Endometrial microvascular endothelial cells (primary cell): ENCODE measurements around the gene S1PR5. TPM values are rescaled to one million over a fixed set of nuclear protein-coding genes. Genes with fewer than 3 reads are reported as not detected.

Source experiments
- in situ Hi-C: cut with HindIII; loops from 2 replicates; pipeline ENCODE4 v1.10.0; 2017; ENCODE audit warnings: low sequenced_read_pairs, low pct_unique_long_range_greater_than_20kb; ENCODE audit errors: inconsistent ontology term
- total RNA-seq: library from RNA; depleted of rRNA; stranded (reverse); fragments of >200 nt; gene quantifications from one replicate; pipeline ENCODE4 v1.2.3, GENCODE V29; 2015; ENCODE audit errors: inconsistent ontology term

The S1PR5 gene
- total RNA-seq, 1 donor from 2014 or later = 2.0 TPM

DNA sequence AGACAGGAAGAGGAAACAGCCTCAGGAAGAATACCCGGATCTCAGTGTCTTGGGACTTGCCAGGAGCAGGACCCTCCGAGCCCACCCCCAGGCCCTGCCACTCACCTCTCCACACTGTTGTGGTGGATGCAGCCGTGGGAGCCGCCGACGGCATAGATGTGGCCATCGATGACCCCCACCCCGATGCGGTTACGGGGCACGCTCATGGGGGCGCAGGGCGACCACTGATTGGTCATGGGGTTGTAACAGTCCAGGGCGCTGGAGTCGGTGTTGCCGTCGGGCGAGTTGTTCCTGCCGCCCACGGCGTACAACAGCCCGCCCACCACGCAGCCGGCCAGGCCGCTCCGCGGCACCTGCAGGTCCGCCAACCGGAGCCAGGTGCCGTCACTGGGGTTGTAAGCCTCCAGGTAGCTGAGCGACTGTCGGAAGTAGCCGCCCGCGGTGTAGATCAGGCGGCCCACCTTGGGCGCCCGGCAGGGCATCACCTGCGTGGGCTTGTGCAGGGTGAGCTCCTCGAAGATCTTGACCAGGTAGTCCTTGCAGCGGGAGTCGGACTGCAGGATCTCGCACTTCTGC lies 25.7 kb downstream of the S1PR5 start:
- in situ Hi-C loops = no loop called here

DNA sequence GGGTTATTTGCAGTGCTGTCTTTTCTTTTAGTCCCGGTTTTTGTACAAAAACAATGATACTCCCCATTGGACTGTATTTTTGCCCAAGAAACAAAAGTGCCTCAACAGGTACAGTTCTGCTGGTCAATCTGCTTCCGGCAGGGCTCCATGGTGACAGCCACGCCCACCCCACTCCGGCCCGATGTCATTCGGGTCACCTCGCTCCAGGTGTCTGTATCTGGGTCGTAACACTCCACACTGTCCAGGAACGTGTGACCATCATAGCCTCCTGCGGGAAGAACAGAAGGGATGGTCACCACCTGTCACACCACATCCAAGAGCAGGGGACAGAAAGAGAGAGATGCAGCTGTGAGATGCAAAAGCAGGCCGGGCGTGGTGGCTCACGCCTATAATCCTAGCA lies 30.7 kb downstream of the S1PR5 start:
- in situ Hi-C loops = no loop called here

DNA sequence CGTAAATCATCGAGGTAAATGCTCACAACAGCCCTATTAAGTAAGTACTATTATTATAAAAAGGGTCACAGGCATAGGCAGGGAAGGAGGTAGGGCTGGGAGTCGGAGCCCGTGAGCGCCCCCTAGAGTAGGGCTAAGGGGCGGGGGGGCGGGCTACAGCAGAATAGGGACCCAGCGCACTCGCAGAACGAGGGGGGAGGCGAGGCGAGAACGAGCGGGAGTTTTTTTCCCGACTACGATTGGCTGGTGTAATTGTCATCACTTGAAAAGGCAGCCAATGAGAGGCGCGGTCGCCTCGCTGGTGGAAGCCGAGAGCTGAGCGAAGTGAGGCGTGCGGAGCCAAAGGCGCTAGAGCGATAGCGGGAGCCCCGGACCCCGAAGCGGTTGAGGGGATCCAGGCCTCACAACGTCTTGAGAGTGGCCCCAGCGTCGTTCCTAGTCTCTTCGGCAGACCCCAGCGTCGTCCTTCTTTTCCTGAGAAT lies 38.3 kb downstream of the S1PR5 start:
- in situ Hi-C loops = no loop called here

- in situ Hi-C loops = no loop called here
Measured at GRCh38 chr19:10478476-10478875, 38.8 kb downstream of the S1PR5 start.

- in situ Hi-C loops = no loop called here
Measured at GRCh38 chr19:10474962-10475451, 42.2 kb downstream of the S1PR5 start.

DNA sequence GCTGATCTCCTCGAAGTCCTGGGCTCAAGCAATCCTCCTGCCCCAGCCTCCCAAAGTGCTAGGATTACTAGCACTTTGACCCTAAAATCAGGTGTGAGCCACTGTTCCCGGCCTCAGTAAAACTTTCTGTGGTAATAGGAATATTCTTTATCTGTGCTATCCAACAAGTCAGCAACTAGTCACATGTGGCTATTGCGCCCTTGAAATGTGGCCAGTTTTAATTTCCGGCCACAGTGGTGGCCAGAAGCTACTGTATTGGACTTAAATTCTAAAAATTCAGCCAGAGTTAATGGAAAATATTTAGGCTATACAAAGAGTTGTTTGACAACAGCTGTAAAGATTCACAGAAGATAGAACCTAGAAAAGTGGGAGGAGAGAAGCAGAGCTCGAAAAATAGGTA lies 44.1 kb downstream of the S1PR5 start:
- in situ Hi-C loops = no loop called here

DNA sequence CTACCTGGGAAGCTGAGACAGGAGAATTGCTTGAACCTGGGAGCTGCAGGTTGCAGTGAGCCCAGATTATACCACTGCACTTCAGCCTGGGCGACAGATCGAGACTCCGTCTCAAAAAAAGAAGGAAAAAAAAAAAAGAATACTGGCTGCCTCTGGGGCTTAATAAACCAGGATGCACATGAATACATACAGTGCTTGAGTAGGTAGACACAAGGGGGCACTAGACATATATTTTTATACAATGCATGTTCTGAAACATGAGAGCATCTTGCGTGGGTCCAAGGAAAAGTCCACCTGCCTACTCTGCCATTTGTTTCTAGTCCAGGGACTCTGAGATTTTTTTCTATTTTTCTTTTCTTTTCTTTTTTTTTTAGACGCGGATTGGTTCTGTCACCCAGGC lies 45.3 kb downstream of the S1PR5 start:
- in situ Hi-C loops = no loop called here

DNA sequence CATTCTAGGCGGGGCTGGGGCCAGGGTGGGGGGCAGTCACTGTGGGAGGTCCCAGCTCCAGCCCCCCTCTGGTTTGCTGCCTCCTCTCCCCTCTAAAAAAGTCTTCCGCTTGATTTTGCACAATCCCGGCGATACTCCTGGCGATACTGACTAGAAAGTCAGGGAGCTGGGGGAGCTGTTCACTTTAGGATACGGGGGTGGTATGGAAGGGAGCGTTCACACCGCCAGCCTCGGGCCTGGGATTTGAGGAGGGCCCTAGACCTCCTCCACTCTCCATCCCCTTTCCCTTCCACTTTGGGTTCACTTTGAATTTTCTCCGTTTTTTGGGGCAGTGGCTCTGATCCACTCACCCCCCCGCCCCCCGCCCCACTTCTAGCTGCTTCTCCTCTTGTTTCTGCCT lies 49.1 kb downstream of the S1PR5 start:
- in situ Hi-C loops = no loop called here

GRCh38 chr19:10467104-10467706 lies 50.0 kb downstream of the S1PR5 start:
- in situ Hi-C loops = no loop called here

DNA sequence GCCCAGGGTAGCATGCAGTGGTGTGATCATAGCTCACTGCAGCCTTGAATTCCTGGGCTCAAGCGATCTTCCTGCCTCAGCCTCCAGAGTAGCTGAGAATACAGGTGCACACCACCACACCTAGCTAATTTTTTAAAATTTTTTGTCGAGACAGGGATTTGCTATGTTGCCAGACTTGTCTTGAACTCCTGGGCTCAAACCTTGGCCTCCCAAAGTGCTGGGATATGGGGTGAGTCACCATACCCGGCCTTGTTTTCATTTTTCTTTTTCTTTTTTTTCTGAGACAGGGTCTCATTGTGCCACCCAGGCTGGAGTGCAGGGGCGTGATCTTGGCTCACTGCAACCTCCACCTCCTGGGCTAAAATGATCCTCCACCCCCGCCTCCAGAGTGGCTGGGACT lies 52.8 kb downstream of the S1PR5 start:
- in situ Hi-C loops = no loop called here

Other genes starting within 250 kb of the S1PR5 start
- gene ICAM1, start 246.3 kb downstream of the S1PR5 start, total RNA-seq = 87.4 TPM
- gene ICAM4, start 230.5 kb downstream of the S1PR5 start, total RNA-seq = 2.1 TPM
- gene ICAM5, start 227.5 kb downstream of the S1PR5 start, total RNA-seq = not detected
- under 0.01 TPM for gene ZGLP1, start 207.6 kb downstream of the S1PR5 start, total RNA-seq
- 52.8 TPM for gene FDX2, start 201.4 kb downstream of the S1PR5 start, total RNA-seq
- gene RAVER1, start 183.9 kb downstream of the S1PR5 start, total RNA-seq = 28.1 TPM
- 11.8 TPM for gene ICAM3, start 177.8 kb downstream of the S1PR5 start, total RNA-seq
- 169 TPM for gene TYK2, start 136.9 kb downstream of the S1PR5 start, total RNA-seq
- 344 TPM for gene CDC37, start 113.9 kb downstream of the S1PR5 start, total RNA-seq
- 6.6 TPM for gene PDE4A, start 96.9 kb downstream of the S1PR5 start, total RNA-seq
- 90.3 TPM for gene KEAP1, start 14.1 kb downstream of the S1PR5 start, total RNA-seq
- 31.9 TPM for gene ATG4D, start 26.5 kb upstream of the S1PR5 start, total RNA-seq
- 10.2 TPM for gene KRI1, start 48.6 kb upstream of the S1PR5 start, total RNA-seq
- 2.0 TPM for gene CDKN2D, start 51.5 kb upstream of the S1PR5 start, total RNA-seq
- gene AP1M2, start 69.9 kb upstream of the S1PR5 start, total RNA-seq = not detected
- 70.4 TPM for gene SLC44A2, start 108.1 kb upstream of the S1PR5 start, total RNA-seq
- 173 TPM for gene ILF3, start 136.9 kb upstream of the S1PR5 start, total RNA-seq
- gene QTRT1, start 184.0 kb upstream of the S1PR5 start, total RNA-seq = 39.6 TPM
- 110 TPM for gene DNM2, start 200.6 kb upstream of the S1PR5 start, total RNA-seq